Fibroblast of skin of abdomen (primary cell): ENCODE results near the gene EMC10. TPM values are rescaled to one million over a fixed set of nuclear protein-coding genes. Genes with fewer than 3 reads are reported as not detected.
"Not testable (repeated sequence)": the region's sequence is repeated elsewhere in the genome, so short reads cannot be mapped to it uniquely, and the experiment has no call there.

ENCODE experiments used
- DNase-seq: peaks from one replicate; pipeline ENCODE4 v3.0.0-alpha.2; 2013
- polyA plus RNA-seq, 2 experiments: library from polyadenylated mRNA; unstranded; fragments of 120-200 nt; gene quantifications; one replicate each; pipeline ENCODE4 v1.2.1, GENCODE V29; 2013; ENCODE audit not compliant: insufficient read length in 2 of 2

The EMC10 gene
- 88.6 TPM for polyA plus RNA-seq (2013, experiment 1 of 2; ENCODE audit: insufficient read length)
- 95.6 TPM for polyA plus RNA-seq (2013, experiment 2 of 2; ENCODE audit: insufficient read length)

DNA sequence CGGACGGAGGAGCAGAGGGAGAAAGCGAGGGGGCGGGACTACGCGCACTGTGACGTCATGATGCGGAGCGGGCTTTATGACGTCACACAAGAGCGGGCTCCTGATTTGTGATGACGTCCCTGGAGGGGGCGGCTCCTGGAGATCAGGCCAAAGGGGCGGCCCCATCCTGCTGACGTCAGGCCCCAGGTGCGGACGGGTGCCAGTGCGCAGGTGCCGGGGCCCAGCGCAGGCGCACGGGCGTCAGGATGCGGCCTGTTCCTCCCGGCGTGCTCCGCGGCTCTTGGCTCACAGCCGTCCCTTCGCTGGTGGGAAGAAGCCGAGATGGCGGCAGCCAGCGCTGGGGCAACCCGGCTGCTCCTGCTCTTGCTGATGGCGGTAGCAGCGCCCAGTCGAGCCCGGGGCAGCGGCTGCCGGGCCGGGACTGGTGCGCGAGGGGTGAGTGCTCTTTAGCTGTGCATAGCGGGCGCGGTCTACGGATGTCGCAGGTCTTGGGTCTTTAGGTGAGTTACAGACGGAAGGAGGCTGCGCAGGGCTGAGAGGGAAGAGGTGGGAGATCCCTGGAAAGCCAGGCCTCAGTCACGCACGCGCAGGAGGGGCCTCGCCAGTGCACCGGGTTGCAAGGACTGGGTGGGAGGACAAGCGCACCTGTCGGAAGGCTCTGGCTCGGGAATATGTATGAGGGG lies at the start of gene EMC10, which contains the start of gene GARIN5A:
EMC10 (plus strand) TSS at position 284 of the 683 bp plus-strand sequence; CDS start at position 322, 38 bp downstream.
GARIN5A (minus strand) TSS at position 625 of the 683 bp plus-strand sequence; CDS start at position 165, 460 bp downstream.
- peak; percentile 93 for DNase-seq

DNA sequence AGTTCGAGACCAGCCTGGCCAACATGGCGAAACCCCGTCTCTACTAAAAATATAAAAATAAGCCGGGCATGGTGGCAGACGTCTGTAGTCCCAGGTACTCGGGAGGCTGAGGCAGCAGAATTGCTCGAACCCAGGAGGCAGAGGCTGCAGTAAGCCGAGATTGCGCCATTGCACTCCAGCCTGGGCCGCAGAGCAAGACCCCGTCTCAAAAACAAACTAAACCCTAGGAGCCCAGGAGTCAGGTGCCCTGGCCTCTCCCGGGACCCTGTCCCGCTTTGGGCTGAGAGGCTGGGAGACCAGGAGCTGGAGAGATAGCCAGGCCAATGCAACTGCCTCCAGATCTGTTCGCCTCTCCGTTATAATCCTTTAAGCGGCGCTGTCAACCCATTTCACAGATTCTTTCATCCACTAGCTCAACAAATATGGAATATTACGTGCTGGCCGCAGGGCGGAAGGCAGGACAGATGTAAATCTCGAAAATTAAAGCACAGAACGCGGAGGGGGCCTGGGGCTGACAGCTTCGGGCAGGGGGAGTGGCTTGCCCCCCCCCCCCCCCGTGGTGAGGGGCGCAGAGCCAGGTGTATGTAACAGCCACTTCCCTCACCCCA lies 48.9 kb upstream of the EMC10 start:
- DNase-seq = no peak

DNA sequence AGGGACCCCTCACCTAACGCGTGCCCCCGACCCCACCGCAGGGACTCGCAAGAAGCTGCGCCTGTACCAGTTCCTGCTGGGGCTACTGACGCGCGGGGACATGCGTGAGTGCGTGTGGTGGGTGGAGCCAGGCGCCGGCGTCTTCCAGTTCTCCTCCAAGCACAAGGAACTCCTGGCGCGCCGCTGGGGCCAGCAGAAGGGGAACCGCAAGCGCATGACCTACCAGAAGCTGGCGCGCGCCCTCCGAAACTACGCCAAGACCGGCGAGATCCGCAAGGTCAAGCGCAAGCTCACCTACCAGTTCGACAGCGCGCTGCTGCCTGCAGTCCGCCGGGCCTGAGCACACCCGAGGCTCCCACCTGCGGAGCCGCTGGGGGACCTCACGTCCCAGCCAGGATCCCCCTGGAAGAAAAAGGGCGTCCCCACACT lies 48.3 kb upstream of the EMC10 start:
- peak; percentile 54 for DNase-seq

DNA sequence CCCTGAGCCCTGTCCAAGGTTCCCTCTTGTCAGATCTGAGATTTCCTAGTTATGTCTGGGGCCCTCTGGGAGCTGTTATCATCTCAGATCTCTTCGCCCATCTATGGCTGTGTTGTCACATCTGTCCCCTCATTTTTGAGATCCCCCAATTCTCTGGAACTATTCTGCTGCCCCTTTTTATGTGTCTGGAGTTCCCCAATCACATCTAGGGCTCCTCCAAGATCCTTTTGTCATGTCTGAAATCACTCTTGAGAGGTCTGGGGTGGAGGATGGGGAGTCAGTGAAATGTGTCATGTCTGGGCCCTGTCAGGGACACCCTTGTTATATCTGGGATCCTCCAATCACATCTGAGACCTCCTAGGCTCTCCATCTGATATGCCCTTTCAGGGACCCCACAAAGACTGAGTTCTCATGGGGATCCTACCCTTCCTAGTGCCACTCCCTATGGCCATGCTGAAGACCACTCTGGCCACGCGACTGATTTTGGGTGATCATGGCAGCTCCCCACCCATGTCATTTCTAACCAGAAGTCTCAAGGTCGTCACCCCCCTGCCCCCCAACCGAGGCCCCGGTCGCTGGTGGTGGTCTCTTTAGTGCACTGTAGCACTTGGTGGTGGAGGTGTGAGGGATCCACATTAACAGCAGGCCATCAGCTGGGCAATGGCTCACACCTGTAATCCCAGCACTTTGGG lies 47.4 kb upstream of the EMC10 start:
- DNase-seq = no peak

DNA sequence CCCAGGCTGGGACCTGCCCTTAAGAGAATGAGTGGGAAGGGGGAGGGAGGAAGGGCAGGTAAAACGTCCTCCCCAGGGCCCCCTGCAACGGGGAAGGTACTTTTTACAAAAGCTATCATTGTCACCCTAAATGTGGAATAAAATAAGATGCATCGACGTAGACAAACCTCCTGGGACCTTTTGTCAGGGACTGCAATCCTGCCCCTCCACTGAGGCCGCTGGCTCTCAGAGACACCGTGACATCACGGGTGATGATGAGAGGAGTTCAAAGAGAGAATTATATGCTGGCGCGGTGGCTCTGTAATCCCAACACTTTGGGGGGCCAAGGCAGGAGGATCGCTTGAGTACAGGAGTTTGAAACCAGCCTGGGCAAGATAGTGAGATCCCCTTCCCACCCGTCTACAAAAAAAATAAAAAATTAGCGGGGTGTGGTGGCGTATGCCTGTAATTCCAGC lies 45.4 kb upstream of the EMC10 start:
- no peak for DNase-seq

DNA sequence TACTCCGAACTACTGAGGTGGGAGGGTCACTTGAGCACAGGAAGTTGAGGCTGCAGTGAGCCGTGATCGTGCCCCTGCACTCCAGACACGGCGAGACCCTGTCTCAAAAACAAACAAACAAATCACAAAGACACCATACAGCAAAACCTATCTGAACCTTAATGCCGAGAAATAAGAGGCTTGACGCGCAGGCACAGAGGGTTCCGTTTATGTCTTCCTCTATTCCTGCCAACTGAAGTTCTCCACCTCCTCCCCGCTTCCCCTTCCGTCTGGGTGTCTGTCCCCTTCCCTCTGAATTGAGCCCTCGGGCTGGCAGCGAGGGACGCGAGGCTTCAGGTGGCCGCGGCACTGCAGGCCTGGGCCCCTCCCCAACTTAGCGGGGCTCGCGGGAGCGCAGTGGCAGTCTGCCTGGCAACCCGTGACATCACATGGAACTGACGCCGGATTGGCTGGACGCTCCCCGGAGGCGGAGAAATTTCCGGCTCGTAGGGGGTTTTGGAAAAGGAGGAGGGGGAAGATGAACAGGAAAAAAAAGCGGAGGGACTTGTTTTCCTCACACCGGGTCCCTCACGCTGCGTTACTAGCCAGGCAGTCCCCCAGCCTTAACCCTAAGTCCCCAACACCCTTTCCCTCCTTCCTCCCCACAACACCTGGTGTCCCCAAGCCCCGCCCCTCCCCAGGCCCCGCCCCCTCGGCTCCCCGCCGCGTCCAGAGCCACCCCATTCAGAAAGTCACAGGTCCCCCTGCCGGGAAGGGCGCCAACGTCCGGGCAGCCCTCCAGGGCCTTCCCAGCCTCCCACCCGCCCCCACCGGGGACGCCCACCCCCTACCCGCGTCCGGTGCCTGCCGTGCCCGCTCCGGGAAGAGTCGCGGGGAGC lies 44.7 kb upstream of the EMC10 start:
- DNase-seq = peak; percentile 61

DNA sequence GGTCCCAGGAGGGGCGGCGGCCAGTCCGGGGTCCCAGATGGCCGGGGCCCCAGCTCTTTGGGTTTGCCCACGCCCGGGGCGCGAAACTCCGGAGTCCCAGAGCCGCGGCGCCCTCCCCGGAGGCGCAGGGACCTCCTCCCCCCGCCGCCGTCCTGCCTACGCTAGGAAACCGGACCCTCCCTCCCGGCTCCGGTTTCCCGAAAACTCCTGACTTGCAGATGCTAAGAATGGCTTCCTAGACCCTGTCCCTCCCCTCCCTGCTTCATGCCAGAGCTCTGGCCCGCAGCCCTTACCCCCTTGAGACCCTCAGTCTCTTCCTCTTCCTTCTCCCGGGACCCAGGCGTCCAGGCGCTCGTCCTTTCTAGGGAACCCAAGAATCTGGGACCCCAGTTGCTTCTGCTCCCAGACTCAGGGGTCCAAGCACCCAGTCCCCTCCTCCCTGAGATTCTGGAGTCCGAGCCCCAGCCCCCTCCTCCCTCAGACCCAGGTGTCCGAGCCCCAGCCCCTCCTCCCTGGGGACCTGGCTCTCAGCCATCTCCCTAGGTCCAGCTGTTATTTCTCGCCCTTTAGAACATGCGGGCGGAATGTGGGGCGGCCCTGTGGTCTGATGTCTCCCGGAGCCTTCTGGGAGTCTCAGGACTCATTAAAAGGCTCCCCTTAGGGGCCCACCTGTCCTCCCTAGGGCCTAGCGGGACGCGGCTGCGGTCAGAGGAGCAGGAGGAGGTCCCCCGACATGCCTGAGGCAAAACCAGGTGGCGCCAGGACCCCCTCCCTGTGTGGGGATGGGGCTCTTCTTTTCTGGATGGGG lies 43.9 kb upstream of the EMC10 start, which contains the start of gene MYBPC2:
MYBPC2 (plus strand) TSS at position 672 of the 808 bp plus-strand sequence; CDS start at position 734, 62 bp downstream.
- DNase-seq = no peak

DNA sequence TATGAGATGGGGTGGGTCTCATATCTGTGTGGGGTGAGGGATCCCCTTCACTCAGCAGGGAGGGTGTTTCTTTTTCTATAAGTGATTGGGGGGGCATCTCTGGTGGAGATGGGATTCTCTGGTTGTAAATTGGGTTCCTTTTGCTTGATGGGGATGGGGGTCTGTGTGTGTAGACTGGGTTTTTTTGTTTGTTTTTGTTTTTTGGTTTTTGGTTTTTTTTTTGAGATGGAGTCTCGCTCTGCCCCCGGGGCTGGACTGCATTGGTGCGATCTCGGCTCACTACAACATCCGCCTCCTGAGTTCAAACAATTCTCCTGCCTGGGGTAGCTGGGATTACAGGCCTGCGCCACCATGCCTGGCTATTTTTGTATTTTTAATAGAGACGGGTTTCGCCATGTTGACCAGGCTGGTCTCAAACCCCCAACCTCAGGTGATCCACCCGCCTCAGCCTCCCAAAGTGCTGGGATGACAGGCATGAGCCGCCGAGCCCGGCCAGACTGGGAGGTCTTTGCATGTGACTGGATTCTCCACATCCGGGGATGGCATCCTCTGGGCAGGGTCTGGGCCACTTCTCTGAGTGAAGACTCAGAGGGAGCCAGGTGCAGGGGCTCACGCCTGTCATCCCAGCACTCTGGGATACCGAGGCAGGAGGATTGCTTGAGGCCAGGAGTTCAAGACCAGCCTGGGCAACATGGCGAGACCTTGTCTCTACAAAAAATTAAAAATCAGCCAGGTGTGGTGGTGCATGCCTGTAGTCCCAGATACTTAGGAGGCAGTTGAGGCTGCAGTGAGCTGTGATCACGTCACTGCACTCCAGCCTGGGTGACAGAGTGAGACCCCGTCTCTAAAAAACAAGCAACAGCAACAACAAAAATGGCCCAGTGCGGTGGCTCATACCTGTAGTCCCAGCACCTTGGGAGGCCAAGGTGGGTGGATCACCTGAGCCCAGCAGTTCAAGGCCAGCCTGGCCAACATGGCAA lies 42.8 kb upstream of the EMC10 start:
- no peak for DNase-seq

DNA sequence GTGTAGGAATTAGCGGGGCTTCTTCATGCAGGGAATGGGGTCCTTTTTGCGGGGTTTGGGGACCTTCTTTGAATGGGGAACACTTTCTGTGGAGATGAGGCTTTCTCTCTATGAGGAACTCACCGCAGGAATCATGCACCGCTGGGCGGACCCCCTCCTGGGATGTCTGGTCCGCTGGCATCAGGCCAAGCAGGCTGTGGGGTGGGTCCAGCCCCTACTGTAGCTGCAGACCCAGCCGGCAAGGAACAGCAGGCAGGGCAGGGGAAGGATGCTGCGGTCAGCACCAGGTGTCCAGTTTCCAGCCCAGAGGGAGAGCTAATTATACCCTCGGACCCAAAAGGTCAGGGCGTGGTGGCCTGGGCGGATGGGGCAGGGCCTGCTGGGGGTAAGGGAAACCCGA lies 41.8 kb upstream of the EMC10 start:
- DNase-seq = no peak

DNA sequence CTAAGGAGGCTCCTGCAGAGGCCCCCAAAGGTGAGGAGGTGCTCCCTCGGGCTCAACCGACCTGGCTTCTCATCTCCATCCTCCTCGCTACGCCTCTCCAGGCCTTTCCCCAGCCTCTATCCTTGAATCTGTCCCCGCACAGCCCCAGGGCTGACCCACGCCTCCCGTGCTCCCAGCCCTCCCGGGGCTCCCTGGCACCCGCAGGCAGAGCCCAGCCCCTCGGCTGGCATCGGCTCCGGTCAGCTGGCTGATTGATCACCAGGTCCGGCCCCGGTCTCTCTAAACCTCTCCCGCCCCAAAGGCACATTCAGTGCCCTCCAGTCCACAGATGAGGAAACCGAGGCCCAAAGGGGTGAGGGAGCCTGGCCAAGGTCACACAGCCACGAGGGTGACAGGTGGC lies 41.1 kb upstream of the EMC10 start:
- DNase-seq = no peak

DNA sequence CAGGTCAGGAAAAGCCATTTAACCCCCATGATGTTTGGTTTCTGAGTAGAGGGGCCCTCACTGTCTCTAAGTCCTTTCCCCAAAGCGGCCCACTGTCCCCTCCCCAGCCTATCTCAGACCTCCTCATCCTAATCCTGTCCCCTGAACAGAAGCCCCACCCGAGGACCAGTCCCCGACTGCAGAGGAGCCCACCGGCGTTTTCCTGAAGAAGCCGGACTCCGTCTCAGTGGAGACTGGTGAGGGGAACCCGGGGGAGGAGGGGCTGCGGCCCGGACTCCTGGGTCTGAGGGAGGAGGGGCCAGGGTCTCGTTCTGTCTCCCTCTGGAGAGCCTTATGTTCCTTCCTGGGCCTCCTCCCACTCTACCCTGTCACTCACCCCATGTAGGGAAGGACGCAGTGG lies 40.7 kb upstream of the EMC10 start:
- no peak for DNase-seq

DNA sequence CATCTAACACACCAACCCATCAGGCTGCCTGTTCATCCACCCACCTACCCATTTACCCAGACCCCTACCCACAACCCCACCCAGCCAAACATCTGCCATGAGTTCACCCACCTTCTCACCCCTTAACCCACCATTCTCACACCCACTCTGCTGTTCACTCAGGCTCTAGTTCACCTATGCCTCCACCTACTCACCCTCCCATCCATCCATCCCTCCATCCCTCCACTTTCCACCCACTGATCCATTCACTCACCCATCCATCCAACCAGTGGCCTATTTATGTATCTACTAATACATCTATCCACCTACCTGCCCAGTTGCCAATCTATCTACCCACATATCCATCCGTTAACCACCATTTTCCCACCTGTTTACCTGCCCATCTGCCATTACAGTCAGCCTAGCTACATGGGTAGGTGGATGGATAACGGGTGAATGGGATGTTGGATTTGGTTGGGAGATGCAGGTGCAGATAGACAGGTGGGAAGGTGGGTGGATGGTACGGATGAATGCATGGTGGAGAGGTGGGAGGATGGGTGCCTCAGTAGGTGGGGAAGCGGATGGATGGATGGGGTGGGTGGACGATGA lies 38.4 kb upstream of the EMC10 start:
- DNase-seq = no peak

DNA sequence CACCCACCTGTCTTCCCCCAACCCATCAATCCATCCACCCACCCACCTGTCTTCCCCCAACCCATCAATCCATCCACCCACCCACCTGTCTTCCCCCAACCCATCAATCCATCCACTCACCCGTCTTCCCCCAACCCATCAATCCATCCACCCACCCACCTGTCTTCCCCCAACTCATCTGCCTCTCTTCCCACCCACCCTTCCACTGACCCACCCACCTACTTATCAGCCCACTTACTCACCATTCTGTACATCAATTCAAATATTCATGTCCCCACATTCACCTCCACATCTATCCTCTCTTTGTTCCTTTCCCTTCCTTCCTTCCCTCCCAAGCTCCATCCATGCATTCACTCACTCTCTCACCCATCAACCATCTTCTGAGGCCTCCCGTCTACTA lies 37.2 kb upstream of the EMC10 start:
- not testable (repeated sequence) for DNase-seq

DNA sequence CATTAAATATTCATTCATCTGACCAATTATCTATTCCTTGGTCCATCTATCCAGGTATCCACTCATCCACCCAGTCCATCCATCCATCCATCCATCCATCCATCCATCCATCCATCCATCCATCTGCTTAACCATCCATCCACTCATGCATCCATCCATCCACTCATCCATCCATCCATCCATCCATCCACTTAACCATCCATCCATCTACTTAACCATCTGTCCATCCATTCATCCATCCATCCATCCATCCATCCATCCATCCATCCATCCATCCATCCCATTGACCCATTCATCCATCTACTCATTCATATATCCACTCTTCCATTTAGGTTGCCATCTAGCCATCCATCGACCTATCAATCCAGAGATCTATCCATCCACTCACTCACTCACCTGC lies 32.2 kb upstream of the EMC10 start:
- DNase-seq = no peak

DNA sequence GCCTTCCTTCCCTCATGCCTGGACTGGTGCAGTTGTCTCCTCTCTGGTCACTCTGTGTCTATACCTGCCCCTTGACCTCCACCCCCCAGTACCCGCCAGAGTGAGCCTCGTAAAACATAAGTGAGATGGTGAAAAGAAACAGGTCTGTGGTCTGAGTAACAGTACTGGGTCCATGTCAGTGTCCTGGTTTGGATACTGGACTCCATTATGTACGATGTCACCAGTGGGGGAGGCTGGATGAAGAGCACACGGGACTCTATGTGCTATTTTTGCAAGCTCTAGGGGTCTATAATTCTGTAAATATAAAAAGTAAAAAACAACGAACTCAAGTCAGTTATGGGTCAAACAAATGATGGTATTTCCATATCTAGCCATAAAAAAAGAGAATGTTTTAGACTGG lies 29.3 kb upstream of the EMC10 start:
- no peak for DNase-seq

DNA sequence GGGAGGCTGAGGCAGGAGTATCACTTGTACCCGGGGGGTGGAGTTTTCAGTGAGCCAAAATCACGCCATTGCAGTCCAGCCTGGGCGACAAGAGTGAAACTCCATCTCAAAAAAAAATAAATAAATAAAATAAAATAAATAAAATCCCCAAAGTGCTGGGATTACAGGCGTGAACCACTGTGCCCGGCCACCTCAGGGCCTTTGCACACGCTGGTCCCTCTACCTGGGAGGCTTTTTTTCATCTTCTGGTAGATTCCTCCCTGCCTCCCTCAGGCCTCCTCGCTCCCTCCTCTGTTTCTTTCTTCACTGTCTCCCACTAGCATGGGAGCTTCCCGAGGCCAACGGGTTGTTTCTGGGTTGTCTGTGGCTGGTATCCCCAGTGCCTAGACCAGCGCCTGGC lies 28.6 kb upstream of the EMC10 start:
- no peak for DNase-seq

DNA sequence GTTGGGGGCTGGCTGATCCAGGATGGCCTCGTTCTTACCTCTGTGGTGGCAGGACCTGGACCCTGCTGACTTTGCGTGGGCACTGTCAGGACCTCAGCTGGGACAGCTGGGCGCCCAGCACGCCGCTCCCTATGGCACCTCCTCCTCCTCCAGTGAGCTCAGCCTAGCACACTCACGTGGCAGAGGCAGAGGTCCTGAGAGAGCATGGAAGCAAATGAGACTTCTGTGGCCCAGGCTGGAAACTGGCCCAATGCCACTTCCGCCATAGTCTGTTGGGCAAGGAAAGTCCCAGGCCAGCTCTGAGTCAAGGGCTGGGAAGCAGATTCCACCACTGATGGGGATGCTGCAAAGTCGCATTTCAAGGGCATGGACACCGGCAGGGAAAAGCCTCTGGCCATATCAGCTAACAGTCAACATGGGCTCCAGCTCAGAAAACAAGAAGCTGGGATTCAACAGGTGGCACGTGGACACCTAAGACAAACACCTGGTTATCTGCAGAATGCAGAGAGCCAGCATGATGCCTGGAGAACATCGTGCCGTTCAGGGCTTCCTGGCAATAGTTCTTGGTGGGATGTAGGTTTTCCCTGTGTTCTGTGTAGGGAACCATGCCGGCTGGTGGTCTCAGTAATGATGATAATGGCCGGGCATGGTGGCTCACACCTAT lies 26.9 kb upstream of the EMC10 start:
- no peak for DNase-seq

DNA sequence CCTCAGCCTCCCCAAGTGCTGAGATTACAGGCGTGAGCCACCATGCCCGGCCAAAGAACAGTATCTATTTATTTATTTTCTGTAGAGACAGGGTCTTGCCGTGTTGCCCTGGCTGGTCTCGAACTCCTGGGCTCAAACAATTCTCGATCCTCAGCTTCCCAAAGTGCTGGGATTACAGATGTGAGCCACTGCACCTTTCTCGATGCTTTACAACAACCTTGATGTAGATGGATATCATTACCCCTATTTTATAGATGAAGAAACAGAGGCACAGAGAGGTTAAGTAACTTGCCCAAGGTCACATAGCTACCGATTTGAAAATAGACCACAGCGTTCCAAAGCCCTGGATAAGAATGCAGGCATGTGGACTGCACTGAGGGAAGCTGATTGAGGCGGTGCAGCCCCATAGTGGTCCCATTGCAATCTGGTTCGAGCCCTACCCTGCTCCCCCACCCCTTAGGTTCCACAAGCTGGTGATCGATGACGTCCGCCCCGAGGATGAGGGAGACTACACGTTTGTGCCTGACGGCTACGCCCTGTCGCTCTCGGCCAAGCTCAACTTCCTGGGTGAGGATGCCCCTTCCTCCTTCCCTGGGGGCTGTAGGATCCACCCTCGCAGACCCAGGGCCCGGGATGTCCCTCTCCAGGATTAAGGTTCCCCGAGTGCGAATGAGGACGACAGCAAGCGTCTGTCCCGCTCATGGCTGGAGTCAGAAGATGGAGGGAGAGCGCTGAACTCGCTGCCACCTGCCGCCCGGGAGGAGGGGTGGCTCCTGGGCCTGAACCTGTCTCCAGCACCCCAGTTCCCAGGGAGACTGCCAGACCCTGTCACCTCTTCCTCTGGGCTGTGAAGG lies 25.7 kb upstream of the EMC10 start:
- no peak for DNase-seq
